IPS DF 6.9 (cell line): ENCODE data around the gene LCN1.
"Not testable (repeated sequence)": the region's sequence is repeated elsewhere in the genome, so short reads cannot be mapped to it uniquely, and the experiment has no call there.

Experiments
- DNase-seq: peaks from one replicate; pipeline ENCODE4 v3.0.0-alpha.2; 2013; ENCODE audit warnings: low read depth, low spot score
- H3K27ac ChIP-seq: one replicate; pipeline ENCODE4 v1.5.1; 2013; ENCODE audit warnings: low read length, control low read depth
- H3K27me3 ChIP-seq: 2 replicates; pipeline ENCODE4 v1.6.1; 2013; ENCODE audit warnings: mild to moderate bottlenecking, low read length; ENCODE audit not compliant: control insufficient read depth, insufficient read depth
- H3K36me3 ChIP-seq: 2 replicates; pipeline ENCODE4 v1.6.1; 2013; ENCODE audit warnings: low read length; ENCODE audit not compliant: control insufficient read depth, insufficient read depth
- H3K4me1 ChIP-seq: 2 replicates; pipeline ENCODE4 v1.6.1; 2013; ENCODE audit warnings: low read length; ENCODE audit not compliant: control insufficient read depth, insufficient read depth
- H3K4me3 ChIP-seq: 2 replicates; pipeline ENCODE4 v1.5.1; 2013; ENCODE audit warnings: mild to moderate bottlenecking, low read length
- H3K9me3 ChIP-seq: 2 replicates; pipeline ENCODE4 v1.6.1; 2013; ENCODE audit warnings: low read length, inconsistent platforms; ENCODE audit not compliant: control insufficient read depth, insufficient read depth
- WGBS: extraction: QIAGEN DNeasy Blood & Tissue Kit; methylation state at CpG from one replicate; pipeline ENCODE4 v1.1.7; 2013; ENCODE audit warnings: mixed read lengths, missing lambda C conversion rate; ENCODE audit not compliant: insufficient read length, insufficient coverage; 5-methylcytosine and 5-hydroxymethylcytosine counted together

LCN1 gene

DNA sequence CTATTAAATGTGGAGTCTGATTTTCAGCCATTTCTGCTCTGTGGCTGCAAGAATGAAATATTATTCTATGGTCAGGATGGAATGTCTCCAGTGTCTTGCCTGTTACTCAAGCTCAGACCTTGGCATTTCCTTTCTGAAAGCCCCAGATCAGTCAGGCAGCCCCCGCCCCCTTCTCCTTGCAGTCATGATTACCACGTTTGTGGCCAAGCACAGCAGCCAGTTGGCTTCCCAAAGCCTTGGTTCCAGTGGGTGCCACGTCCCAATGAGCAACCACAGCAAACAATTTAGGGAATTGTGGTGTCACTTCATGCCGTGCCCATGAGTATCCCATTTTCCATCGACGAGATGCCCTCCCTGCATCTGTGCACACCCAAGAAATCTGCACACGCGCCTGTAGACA lies 15.0 kb downstream of the LCN1 start:
- no peak overlapping the region for H3K27ac ChIP-seq
- no peak for DNase-seq
- no CpG with 5 or more reads among the region's 8 CpGs for WGBS
- no peaks in the 10 kb centered on the region for H3K36me3 ChIP-seq
- H3K4me3 ChIP-seq, result no peak overlapping the region
- peaks cover 1% of the 10 kb centered on the region; the same call in 1 of the 2 replicates for H3K4me1 ChIP-seq
- no peaks in the 10 kb centered on the region for H3K9me3 ChIP-seq
- H3K27me3 ChIP-seq, result no peaks in the 10 kb centered on the region

DNA sequence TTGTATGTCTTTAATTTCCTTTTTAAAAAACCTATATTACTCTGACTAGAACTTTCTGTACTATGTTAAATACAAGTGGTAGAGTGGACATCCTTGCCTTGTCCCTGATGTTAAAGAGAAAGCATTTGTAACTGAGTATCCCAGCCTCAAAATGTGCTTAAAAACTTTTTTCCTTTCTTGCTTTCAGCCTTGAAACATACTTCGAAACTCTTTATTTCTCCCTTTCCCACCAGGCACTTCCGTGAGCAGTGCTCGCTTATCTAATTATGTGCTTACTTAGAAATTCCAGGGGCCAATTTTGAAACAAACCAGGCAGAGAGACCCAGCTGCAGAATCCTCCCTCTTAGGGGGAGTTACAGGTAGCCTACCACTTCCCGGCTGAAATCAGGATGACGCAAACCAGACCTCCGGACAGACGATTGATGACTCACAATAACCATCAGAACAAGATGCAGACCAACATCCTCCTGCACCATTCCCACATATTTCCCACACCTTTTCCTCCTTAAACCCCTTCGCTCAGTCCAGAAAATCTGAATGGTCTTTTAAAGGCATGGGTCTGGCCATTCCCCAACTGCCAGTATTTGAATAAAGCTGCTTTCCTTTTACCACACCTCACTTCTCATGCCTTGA lies 22.1 kb downstream of the LCN1 start:
- DNase-seq, H3K9me3 ChIP-seq, H3K36me3 ChIP-seq, H3K4me3 ChIP-seq, H3K4me1 ChIP-seq, H3K27me3 ChIP-seq, H3K27ac ChIP-seq: not testable (repeated sequence)
- WGBS, result no CpG with 5 or more reads among the region's 8 CpGs

DNA sequence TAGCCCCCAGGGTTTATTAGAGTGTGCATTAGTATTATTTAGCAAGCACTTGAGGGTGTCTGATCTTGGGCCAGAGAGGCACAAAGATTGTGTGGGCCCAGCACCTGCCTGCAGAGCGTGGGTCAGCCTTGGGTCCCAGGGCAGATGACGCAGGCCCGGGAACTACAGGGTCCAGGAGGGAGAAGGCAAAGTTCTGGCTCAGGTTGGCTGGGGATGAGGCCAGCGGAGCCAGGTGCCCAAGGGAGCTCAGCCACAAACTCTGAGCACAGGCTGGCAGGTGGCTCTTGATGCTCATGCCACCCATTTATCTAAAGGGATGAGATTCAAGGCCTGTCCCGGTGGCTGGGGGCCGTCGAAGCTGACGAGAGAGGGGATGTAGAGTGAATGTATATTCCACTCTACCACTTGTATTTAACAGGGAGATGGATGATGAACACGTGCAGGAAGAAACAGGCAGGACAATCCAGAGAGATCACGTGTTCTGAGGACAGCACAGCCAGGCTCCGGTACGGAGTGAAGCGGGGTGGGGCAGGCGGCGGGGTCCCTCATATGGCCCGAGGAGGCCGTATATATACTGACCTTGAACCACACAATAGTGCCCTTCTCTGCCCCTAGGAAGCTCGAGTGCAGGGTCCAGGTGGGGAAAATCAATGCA lies 23.9 kb downstream of the LCN1 start:
- H3K27me3 ChIP-seq, result no peaks in the 10 kb centered on the region
- H3K4me1 ChIP-seq, result no peaks in the 10 kb centered on the region
- no peaks in the 10 kb centered on the region for H3K36me3 ChIP-seq
- no peak overlapping the region for H3K4me3 ChIP-seq
- no peaks in the 10 kb centered on the region for H3K9me3 ChIP-seq
- WGBS, result no CpG with 5 or more reads among the region's 18 CpGs
- no peak overlapping the region for H3K27ac ChIP-seq
- DNase-seq, result no peak

DNA sequence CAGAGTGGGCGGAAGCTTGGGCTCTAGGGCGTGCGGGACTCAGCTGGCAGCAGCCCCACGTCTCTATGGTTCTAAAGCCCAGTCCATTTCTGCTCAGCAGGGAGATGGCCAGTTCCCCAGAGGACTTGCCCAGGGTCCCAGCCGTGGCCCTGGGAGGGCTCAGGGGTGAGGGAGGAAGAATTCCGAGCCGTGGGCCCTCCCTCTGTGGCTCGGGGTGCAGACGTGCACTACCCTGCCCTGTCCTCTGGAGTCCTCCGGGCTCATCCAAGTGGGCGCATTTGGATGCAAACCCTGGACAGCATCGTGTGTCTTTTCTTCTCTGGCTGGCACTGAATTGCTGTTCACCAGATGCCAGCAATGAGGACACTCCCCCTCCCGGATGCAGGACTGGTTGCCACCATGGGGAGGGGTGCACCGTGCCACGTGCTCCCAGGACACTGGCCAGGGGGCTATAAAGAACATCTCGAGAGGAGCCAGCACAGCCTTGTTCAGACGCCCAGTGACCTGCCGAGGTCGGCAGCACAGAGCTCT lies 24.5 kb downstream of the LCN1 start, which contains the start of gene OBP2A:
OBP2A (plus strand) TSS at position 481 of the 531 bp plus-strand sequence. CDS start 55 bp downstream, outside the sequence.
- H3K27ac ChIP-seq, H3K9me3 ChIP-seq, H3K36me3 ChIP-seq, DNase-seq, H3K4me3 ChIP-seq, H3K27me3 ChIP-seq, H3K4me1 ChIP-seq: not testable (repeated sequence)
- no CpG with 5 or more reads among the region's 19 CpGs for WGBS

DNA sequence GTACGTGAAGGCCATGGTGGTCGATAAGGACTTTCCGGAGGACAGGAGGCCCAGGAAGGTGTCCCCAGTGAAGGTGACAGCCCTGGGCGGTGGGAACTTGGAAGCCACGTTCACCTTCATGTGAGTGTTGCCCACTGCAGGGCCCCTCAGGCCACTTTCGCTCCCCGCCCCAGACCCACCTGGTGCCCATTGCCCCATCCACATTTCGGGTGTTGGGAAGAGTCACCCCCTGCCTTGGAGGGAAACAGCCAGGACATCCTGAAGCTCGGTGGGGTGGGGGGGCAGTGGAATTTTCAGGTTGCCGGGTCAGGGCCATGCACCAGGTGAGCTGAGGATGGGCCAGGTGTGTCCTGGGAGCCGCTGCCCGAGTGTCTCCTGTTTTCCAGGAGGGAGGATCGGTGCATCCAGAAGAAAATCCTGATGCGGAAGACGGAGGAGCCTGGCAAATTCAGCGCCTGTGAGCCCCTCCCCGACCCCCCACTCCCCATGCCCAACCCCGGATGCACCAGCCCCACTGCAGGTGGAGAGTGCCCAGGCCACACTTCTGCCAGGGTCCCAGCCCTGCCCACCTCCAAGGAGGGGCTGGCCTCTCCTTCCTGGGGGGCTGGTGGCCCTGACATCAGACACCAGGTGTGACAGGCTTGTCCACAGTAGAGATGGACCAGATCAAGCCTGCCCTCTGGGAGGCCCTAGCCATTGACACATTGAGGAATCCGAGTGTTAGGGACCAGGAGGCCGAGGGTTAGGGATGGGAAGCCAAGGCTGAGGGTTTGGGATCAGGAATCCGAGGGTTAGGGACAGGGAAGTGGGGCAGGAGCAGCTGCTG lies 25.8 kb downstream of the LCN1 start:
- not testable (repeated sequence) for H3K27ac ChIP-seq, DNase-seq, H3K27me3 ChIP-seq, H3K36me3 ChIP-seq, H3K4me3 ChIP-seq, H3K9me3 ChIP-seq, H3K4me1 ChIP-seq
- no CpG with 5 or more reads among the region's 21 CpGs for WGBS

DNA sequence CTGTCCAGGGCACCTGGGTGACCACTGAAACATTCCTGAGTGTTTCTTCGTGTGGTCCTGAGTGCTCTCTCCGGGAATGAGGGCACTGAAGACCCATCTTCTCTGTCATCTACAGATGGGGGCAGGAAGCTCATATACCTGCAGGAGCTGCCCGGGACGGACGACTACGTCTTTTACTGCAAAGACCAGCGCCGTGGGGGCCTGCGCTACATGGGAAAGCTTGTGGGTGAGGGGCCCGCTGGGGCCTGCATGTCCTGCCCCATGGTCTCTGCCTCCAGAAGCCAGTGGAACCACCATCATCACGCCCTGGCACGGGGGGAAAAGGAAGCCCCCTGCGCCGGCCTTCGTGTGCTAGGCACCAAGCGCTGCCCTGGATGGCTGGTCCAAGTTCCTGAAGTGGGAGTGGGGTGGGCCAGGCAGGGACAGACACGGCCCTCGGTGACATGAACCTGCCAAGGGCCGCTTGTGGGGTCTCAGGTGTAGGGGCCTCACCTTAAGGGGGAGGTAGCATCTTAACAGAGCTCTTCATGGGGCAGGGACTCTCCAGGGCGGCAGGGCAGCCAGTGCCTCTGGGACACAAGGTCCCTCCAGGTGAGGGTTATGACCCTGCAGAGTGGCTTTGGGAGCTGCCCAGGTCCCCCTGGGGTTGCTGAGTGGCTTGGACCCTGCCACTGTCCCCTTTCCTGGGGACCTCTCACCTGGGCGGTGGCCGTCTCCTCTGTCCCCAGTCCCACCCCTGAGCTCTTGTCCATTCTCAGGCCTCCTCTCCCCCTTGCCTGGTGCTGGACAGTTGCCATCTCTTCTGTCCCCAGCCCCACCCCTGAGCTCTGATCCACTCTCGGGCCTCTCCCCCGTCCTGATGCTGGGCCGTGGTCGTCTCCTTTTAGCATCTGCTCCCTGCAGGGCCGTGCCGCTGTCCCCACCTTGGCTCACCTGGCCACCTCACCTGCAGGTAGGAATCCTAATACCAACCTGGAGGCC lies 26.8 kb downstream of the LCN1 start:
- no peak for DNase-seq
- H3K4me1 ChIP-seq, result peaks cover under 1% of the 10 kb centered on the region; the same call in 1 of the 2 replicates
- no peaks in the 10 kb centered on the region for H3K27me3 ChIP-seq
- no peaks in the 10 kb centered on the region for H3K9me3 ChIP-seq
- H3K27ac ChIP-seq, result no peak overlapping the region
- no peak overlapping the region for H3K4me3 ChIP-seq
- H3K36me3 ChIP-seq, result no peaks in the 10 kb centered on the region
- WGBS, result no CpG with 5 or more reads among the region's 28 CpGs

DNA sequence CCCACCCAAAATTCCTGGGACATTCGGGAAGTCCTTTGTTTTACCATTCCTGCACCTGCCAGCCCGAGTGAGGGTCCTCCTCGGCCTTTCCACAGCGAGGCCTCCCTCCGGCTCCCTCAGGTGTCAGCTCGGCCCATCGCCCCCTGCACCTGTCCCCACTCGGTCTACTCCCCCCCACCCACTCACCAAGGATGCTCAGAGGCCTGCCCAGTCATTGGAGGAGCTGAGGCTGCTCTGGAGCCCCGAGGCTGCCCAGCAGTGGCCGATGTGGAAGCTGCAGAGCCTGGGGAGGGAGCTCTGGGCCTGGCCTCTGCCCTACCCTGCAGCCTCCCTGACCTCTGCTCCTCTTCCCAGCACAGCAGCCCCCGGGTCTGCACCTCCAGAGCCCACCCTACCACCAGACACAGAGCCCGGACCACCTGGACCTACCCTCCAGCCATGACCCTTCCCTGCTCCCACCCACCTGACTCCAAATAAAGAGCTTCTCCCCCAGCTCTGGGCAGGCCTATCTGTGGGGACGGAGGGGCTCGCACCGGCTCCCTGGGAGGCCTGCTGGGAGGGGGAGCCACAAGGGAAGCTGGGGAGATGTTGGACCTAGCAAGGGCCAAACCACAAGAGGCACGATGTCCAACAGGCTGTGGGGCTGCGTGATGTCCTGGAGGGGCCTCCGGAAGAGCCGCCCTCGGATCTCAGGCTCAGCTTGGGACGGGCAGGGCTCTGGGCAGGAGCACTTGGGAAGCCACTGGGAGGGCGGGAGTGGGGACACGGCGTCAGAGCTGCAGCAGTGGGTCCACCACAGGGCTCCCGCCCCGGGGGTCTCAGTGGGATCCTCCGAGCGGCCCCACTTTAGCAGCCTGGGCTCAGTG lies 28.5 kb downstream of the LCN1 start:
- not testable (repeated sequence) for DNase-seq, H3K4me3 ChIP-seq, H3K36me3 ChIP-seq, H3K4me1 ChIP-seq, H3K9me3 ChIP-seq, H3K27ac ChIP-seq, H3K27me3 ChIP-seq
- no CpG with 5 or more reads among the region's 28 CpGs for WGBS

DNA sequence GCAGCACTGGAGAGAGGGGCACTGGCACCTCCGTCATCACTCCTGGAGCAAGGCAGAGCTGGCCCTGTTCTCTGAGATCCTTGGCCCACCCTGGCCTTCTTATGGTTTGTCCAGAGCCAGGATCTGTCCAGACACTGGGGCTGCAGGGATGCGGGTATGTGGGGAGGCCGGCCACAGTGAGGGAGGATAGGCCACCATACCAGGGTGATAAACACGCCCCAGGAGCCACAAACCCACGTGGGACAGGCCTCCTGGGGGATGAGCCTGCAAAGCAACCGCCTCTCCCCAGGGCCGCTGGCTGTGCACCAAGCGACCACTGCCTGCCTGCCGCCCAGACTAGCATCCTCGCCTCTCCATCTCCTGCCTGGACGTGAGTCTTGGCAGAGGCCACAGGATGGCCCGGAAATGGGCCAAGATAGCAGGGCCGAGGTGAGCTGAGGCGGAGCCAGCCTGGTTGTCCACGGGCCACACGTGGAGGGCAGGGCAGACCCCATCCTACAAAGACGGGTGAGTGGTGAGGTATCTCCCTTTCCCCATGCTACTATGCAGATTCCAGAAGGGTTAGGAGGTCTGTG lies 29.2 kb downstream of the LCN1 start:
- no peak overlapping the region for H3K4me3 ChIP-seq
- WGBS, result no CpG with 5 or more reads among the region's 17 CpGs
- no peaks in the 10 kb centered on the region for H3K9me3 ChIP-seq
- peaks cover 2% of the 10 kb centered on the region; the same call in 1 of the 2 replicates for H3K4me1 ChIP-seq
- no peaks in the 10 kb centered on the region for H3K36me3 ChIP-seq
- H3K27ac ChIP-seq, result no peak overlapping the region
- no peak for DNase-seq
- no peaks in the 10 kb centered on the region for H3K27me3 ChIP-seq

DNA sequence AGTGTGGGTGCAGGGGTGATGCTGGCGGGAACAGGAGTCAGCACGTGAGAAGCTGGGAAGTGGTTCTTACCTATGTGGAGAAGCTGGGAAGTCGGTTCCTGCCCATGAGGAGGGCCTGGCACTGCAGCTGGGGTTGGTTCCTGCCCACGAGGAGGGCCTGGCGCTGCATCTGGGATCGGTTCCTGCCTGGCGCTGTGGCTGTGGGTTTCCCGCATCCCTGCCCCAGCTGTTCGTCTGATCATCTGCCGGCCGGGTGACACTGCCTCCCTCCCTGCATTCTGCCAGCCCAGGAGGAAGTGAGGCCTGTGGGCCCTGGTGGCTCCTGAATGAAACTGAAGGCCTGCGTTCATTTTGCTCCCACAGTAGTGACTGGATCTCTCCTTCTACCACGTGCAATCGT lies 29.8 kb downstream of the LCN1 start:
- Histone ChIP-seq H3K36me3 (no peaks in the 10 kb centered on the region), H3K4me1 (peaks cover 2% of the 10 kb centered on the region; the same call in 1 of the 2 replicates), H3K27me3 (no peaks in the 10 kb centered on the region), H3K27ac (no peak overlapping the region), H3K4me3 (no peak overlapping the region), H3K9me3 (no peaks in the 10 kb centered on the region)
- WGBS, result no CpG with 5 or more reads among the region's 14 CpGs
- no peak for DNase-seq
